Measurements from ENCODE around the gene TSSK6.

The TSSK6 gene

GRCh38 chr19:19551853-19552192 lies 36.5 kb upstream of the TSSK6 start:
- peaks cover 20 to 23% of the 10 kb centered on the region in 2 donors for H3K27me3 ChIP-seq (ENCODE audit: control insufficient read depth in 1 of 2, insufficient read depth in 2 of 2, low read length in 2 of 2)
- no peaks in the 10 kb centered on the region for H3K9me3 ChIP-seq (ENCODE audit: control insufficient read depth in 2 of 2, low read length in 2 of 2)
- H3K4me1 ChIP-seq (ENCODE audit: control insufficient read depth, insufficient read depth, low read length): no peaks in the 10 kb centered on the region
- no peak overlapping the region for H3K27ac ChIP-seq (ENCODE audit: low read length)
- no peaks in the 10 kb centered on the region for H3K36me3 ChIP-seq (ENCODE audit: control insufficient read depth in 2 of 2, insufficient read depth in 2 of 2, low read length in 2 of 2)
- no peak overlapping the region for H3K4me3 ChIP-seq (ENCODE audit: low read length in 2 of 2)
- H3K9ac ChIP-seq (ENCODE audit: low read length in 2 of 2): no peak overlapping the region

DNA sequence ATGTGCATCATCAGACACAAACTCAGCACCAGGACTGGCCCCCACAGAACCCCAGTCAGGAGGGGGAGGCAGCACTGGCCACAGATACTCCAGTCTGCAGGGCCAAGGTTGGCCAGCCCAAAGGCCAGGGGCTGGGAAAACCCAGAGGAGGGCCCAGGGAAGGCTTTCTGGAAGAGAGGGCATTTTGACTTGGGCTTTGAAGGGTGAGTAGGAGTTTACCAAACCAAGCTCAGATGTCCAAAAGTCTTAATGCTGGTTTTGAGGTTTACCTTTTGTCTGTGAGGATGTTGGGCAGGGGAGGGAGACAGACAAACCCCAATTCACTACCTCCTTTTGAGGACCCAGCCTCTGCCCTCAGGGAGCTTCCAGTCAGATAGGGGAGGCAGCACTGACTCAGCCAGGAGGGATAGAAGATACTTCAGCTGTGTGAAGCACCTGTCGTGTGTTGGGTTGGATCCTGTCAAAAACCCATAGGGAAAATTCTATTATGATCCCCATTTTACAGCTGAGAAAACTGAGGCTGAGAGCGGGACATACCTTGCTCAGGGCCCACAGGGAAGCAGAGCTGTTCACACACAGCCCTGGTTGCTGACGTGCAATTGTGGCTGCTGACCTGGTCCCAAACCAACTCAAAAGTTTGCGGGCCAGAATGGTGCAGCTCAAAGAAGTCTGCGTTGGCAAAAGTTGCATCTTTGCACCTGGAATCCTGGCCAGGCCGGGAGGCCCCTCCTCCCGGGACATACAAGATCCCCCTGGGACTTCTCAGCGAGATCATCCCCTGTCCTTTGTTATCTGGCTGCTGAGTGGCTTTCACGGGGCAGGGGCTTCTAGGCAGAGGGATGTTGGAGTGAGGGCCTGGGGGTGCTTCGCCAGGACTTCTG lies 35.9 kb upstream of the TSSK6 start:
- Histone ChIP-seq H3K27me3 (ENCODE audit: control insufficient read depth in 1 of 2, insufficient read depth in 2 of 2, low read length in 2 of 2) (peaks cover 20 to 25% of the 10 kb centered on the region in 2 donors), H3K9ac (ENCODE audit: low read length in 2 of 2) (no peak overlapping the region), H3K27ac (ENCODE audit: low read length) (no peak overlapping the region), H3K36me3 (ENCODE audit: control insufficient read depth in 2 of 2, insufficient read depth in 2 of 2, low read length in 2 of 2) (no peaks in the 10 kb centered on the region), H3K4me3 (ENCODE audit: low read length in 2 of 2) (no peak overlapping the region), H3K4me1 (ENCODE audit: control insufficient read depth, insufficient read depth, low read length) (no peaks in the 10 kb centered on the region), H3K9me3 (ENCODE audit: control insufficient read depth in 2 of 2, low read length in 2 of 2) (no peaks in the 10 kb centered on the region)

DNA sequence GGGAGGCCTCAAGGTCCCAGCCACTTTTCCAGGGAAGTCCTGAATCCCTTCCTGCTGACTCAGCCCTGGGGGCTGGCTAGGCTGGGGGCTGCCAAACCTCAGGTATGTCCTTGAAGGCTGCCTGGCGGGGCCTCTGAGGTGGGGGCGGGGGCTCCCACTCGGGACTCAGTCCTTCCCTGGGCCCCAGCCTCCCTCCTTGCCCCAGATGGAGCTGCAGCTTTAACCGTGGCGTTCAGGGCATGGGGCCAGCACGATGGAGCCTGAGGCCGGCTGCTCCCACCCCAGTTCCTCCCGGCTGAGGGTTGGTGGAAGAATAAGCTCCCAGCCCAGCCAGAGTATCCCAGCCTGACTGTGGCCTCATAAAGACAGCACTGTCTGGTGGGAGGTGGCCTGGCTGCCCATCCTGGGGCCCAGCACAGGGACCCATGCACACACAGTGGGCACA lies 35.2 kb upstream of the TSSK6 start:
- H3K27me3 ChIP-seq (ENCODE audit: control insufficient read depth in 1 of 2, insufficient read depth in 2 of 2, low read length in 2 of 2): peaks cover 22 to 25% of the 10 kb centered on the region in 2 donors
- H3K27ac ChIP-seq (ENCODE audit: low read length): no peak overlapping the region
- no peak overlapping the region for H3K4me3 ChIP-seq (ENCODE audit: low read length in 2 of 2)
- no peaks in the 10 kb centered on the region for H3K4me1 ChIP-seq (ENCODE audit: control insufficient read depth, insufficient read depth, low read length)
- H3K36me3 ChIP-seq (ENCODE audit: control insufficient read depth in 2 of 2, insufficient read depth in 2 of 2, low read length in 2 of 2): no peaks in the 10 kb centered on the region
- H3K9me3 ChIP-seq (ENCODE audit: control insufficient read depth in 2 of 2, low read length in 2 of 2): no peaks in the 10 kb centered on the region
- H3K9ac ChIP-seq (ENCODE audit: low read length in 2 of 2): no peak overlapping the region

GRCh38 chr19:19549804-19550464 lies 34.6 kb upstream of the TSSK6 start:
- peaks cover 22 to 25% of the 10 kb centered on the region in 2 donors for H3K27me3 ChIP-seq (ENCODE audit: control insufficient read depth in 1 of 2, insufficient read depth in 2 of 2, low read length in 2 of 2)
- no peaks in the 10 kb centered on the region for H3K36me3 ChIP-seq (ENCODE audit: control insufficient read depth in 2 of 2, insufficient read depth in 2 of 2, low read length in 2 of 2)
- no peak overlapping the region for H3K9ac ChIP-seq (ENCODE audit: low read length in 2 of 2)
- no peak overlapping the region for H3K27ac ChIP-seq (ENCODE audit: low read length)
- H3K9me3 ChIP-seq (ENCODE audit: control insufficient read depth in 2 of 2, low read length in 2 of 2): no peaks in the 10 kb centered on the region
- H3K4me1 ChIP-seq (ENCODE audit: control insufficient read depth, insufficient read depth, low read length): no peaks in the 10 kb centered on the region
- no peak overlapping the region for H3K4me3 ChIP-seq (ENCODE audit: low read length in 2 of 2)

- no peaks in the 10 kb centered on the region for H3K36me3 ChIP-seq (ENCODE audit: control insufficient read depth in 2 of 2, insufficient read depth in 2 of 2, low read length in 2 of 2)
- H3K4me3 ChIP-seq (ENCODE audit: low read length in 2 of 2): no peak overlapping the region
- no peaks in the 10 kb centered on the region for H3K9me3 ChIP-seq (ENCODE audit: control insufficient read depth in 2 of 2, low read length in 2 of 2)
- H3K9ac ChIP-seq (ENCODE audit: low read length in 2 of 2): no peak overlapping the region
- no peak overlapping the region for H3K27ac ChIP-seq (ENCODE audit: low read length)
- H3K4me1 ChIP-seq (ENCODE audit: control insufficient read depth, insufficient read depth, low read length): no peaks in the 10 kb centered on the region
- H3K27me3 ChIP-seq (ENCODE audit: control insufficient read depth in 1 of 2, insufficient read depth in 2 of 2, low read length in 2 of 2): peaks cover 22 to 23% of the 10 kb centered on the region in 2 donors
These were observed 33.8 kb upstream of the TSSK6 start for GRCh38 chr19:19548915-19549759.

GRCh38 chr19:19547674-19548336 lies 32.5 kb upstream of the TSSK6 start:
- Histone ChIP-seq H3K9ac (ENCODE audit: low read length in 2 of 2) (no peak overlapping the region), H3K4me3 (ENCODE audit: low read length in 2 of 2) (no peak overlapping the region), H3K27ac (ENCODE audit: low read length) (no peak overlapping the region), H3K9me3 (ENCODE audit: control insufficient read depth in 2 of 2, low read length in 2 of 2) (no peaks in the 10 kb centered on the region), H3K27me3 (ENCODE audit: control insufficient read depth in 1 of 2, insufficient read depth in 2 of 2, low read length in 2 of 2) (peaks cover 31 to 33% of the 10 kb centered on the region in 2 donors), H3K4me1 (ENCODE audit: control insufficient read depth, insufficient read depth, low read length) (no peaks in the 10 kb centered on the region), H3K36me3 (ENCODE audit: control insufficient read depth in 2 of 2, insufficient read depth in 2 of 2, low read length in 2 of 2) (no peaks in the 10 kb centered on the region)

- H3K27ac ChIP-seq (ENCODE audit: low read length): no peak overlapping the region
These were observed 31.4 kb upstream of the TSSK6 start for GRCh38 chr19:19546751-19547162.

GRCh38 chr19:19545707-19546106 lies 30.4 kb upstream of the TSSK6 start:
- H3K27ac ChIP-seq (ENCODE audit: low read length): no peak overlapping the region
- H3K27me3 ChIP-seq (ENCODE audit: control insufficient read depth in 1 of 2, insufficient read depth in 2 of 2, low read length in 2 of 2): peaks cover 50 to 52% of the 10 kb centered on the region in 2 donors
- H3K9me3 ChIP-seq (ENCODE audit: control insufficient read depth in 2 of 2, low read length in 2 of 2): no peaks in the 10 kb centered on the region
- peaks cover 9% of the 10 kb centered on the region for H3K4me1 ChIP-seq (ENCODE audit: control insufficient read depth, insufficient read depth, low read length)
- H3K36me3 ChIP-seq (ENCODE audit: control insufficient read depth in 2 of 2, insufficient read depth in 2 of 2, low read length in 2 of 2): no peaks in the 10 kb centered on the region
- H3K4me3 ChIP-seq (ENCODE audit: low read length in 2 of 2): no peak overlapping the region
- no peak overlapping the region for H3K9ac ChIP-seq (ENCODE audit: low read length in 2 of 2)

More at GRCh38 chr19:19546751-19547162, 31.4 kb upstream of the TSSK6 start:
- Histone ChIP-seq H3K27me3 (ENCODE audit: control insufficient read depth in 1 of 2, insufficient read depth in 2 of 2, low read length in 2 of 2) (peaks cover 40 to 44% of the 10 kb centered on the region in 2 donors), H3K36me3 (ENCODE audit: control insufficient read depth in 2 of 2, insufficient read depth in 2 of 2, low read length in 2 of 2) (no peaks in the 10 kb centered on the region), H3K4me3 (ENCODE audit: low read length in 2 of 2) (no peak overlapping the region), H3K9ac (ENCODE audit: low read length in 2 of 2) (no peak overlapping the region), H3K9me3 (ENCODE audit: control insufficient read depth in 2 of 2, low read length in 2 of 2) (no peaks in the 10 kb centered on the region), H3K4me1 (ENCODE audit: control insufficient read depth, insufficient read depth, low read length) (peaks cover 3% of the 10 kb centered on the region)

DNA sequence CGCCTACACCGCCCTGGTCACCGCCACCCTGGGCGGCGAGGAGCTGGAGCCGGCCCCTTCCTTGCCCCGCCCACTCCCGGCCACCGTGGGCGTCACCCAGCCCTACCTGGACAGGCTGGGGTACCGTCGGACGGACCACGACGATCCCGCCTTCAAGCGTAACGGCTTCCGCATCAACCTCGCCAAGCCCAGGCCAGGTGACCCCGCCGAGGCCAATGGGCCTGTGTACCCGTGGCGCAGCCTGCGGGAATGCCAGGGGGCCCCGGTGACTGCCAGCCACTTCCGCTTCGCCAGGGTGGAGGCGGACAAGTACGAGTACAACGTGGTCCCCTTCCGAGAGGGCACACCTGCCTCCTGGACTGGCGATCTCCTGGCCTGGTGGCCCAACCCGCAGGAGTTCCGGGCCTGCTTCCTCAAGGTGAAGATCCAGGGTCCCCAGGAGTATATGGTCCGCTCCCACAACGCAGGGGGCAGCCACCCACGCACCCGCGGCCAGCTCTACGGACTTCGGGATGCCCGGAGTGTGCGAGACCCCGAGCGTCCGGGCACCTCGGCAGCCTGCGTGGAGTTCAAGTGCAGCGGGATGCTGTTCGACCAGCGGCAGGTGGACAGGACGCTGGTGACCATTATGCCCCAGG lies 29.7 kb upstream of the TSSK6 start:
- Histone ChIP-seq H3K4me3 (ENCODE audit: low read length in 2 of 2) (no peak overlapping the region), H3K9ac (ENCODE audit: low read length in 2 of 2) (no peak overlapping the region), H3K27me3 (ENCODE audit: control insufficient read depth in 1 of 2, insufficient read depth in 2 of 2, low read length in 2 of 2) (peaks cover 52 to 53% of the 10 kb centered on the region in 2 donors), H3K27ac (ENCODE audit: low read length) (no peak overlapping the region), H3K9me3 (ENCODE audit: control insufficient read depth in 2 of 2, low read length in 2 of 2) (no peaks in the 10 kb centered on the region), H3K36me3 (ENCODE audit: control insufficient read depth in 2 of 2, insufficient read depth in 2 of 2, low read length in 2 of 2) (no peaks in the 10 kb centered on the region), H3K4me1 (ENCODE audit: control insufficient read depth, insufficient read depth, low read length) (peaks cover 13% of the 10 kb centered on the region)
